Measurements from ENCODE around the gene TMC7. TPM values are rescaled to one million over a fixed set of nuclear protein-coding genes. Genes with fewer than 3 reads are reported as not detected.

The TMC7 gene
- total and polyA plus RNA-seq, 12 donors, result 0.76 to 1.9 (median 1.2) TPM

DNA sequence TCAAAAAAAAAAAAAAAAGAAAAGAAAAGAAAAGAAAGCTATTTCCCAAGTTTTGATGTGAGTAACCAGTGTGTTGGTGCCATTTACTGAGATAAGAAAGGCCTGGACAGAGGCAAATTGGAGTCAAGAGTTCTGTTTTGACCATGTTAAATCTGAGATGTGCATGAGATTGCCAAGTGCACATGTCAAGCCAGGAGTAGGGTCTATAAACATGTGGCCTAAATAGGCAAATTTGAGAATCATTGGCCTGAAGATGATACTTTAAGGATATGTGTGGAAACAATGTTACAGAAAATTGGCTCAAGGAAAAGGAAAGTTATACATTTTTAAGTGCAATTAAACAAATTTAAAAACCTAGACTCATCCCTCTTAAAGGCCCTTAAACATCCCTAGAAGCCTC, 42.3 kb upstream of the TMC7 start:
- Histone ChIP-seq H3K4me3 (no peak overlapping the region), H3K36me3 (no peaks in the 10 kb centered on the region), H3K27ac (no peak overlapping the region), H3K9me3 (no peaks in the 10 kb centered on the region), H3K27me3 (no peaks in the 10 kb centered on the region), H3K4me1 (peaks cover 0 to 8% (median 0%) of the 10 kb centered on the region in 9 donors)
- TF ChIP-seq CTCF (IDR thresholded peaks at IDR 0.05), result no peak
- ATAC-seq (no peak), DNase-seq (no peak)
- intact Hi-C loops (cut with DNase I), result no loop called here

GRCh38 chr16:18942061-18942460, 41.7 kb upstream of the TMC7 start:
- H3K4me3 ChIP-seq, result no peak overlapping the region
- TF ChIP-seq CTCF (IDR thresholded peaks at IDR 0.05), result no peak
- peaks cover 0 to 12% (median 0%) of the 10 kb centered on the region in 9 donors for H3K4me1 ChIP-seq
- H3K27me3 ChIP-seq, result no peaks in the 10 kb centered on the region
- ATAC-seq, result no peak
- no peak for DNase-seq
- H3K9me3 ChIP-seq, result no peaks in the 10 kb centered on the region
- 40 to 44% methylated on average over 1 of the region's 1 CpG for WGBS, 2 donors
- H3K36me3 ChIP-seq, result no peaks in the 10 kb centered on the region
- intact Hi-C loops (cut with DNase I), result no loop called here
- no peak overlapping the region for H3K27ac ChIP-seq

DNA sequence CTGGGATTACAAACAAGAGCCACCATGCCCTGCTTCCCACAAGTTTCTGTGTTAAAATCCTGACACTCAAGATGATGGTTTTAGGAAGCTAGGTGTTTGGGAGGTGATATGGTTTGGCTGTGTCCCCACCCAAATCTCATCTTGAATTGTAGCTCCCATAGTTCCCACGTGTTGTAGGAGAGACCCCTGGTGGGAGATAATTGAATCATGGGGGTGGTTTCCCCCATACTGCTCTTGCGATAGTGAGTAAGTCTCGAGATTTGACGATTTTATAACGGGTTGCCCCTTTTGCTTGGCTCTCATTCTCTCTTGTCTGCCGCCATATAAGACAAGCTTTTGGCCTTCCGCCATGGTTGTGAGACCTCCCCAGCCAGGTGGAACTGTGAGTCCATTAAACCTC, 40.3 kb upstream of the TMC7 start:
- DNase-seq (no peak), ATAC-seq (no peak)
- no peak overlapping the region for H3K27ac ChIP-seq
- H3K27me3 ChIP-seq, result no peaks in the 10 kb centered on the region
- H3K4me3 ChIP-seq, result no peak overlapping the region
- TF ChIP-seq CTCF (IDR thresholded peaks at IDR 0.05), result no peak
- H3K4me1 ChIP-seq, result peaks cover 0 to 12% (median 0%) of the 10 kb centered on the region in 9 donors
- no peaks in the 10 kb centered on the region for H3K9me3 ChIP-seq
- intact Hi-C loops (cut with DNase I), result no loop called here
- 86 to 89% methylated on average over 7 of the region's 7 CpGs for WGBS, 2 donors
- no peaks in the 10 kb centered on the region for H3K36me3 ChIP-seq

DNA sequence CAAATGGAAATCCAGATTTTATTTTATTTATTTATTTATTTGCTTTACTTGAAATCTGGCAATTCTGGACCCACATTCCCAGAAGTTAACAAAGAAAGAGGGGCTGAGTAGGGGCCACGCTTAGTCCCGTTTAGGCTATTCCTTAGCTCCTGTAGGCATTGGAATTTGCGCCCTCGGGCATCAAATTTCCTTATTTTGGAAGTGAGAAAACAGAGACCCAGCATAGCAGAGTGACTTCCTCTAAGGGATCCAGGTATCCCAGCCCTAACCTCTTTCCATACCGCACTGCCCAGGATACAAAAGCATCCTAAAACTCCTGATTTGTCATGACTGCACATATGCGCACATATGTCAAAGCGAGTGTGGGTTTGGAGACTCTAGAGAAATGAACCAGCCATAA, 38.5 kb upstream of the TMC7 start:
- DNase-seq (no peak), ATAC-seq (no peak)
- H3K9me3 ChIP-seq, result no peaks in the 10 kb centered on the region
- no peak overlapping the region for H3K27ac ChIP-seq
- 80 to 81% methylated on average over 7 of the region's 7 CpGs for WGBS, 2 donors
- no peaks in the 10 kb centered on the region for H3K27me3 ChIP-seq
- intact Hi-C loops (cut with DNase I), result no loop called here
- no peaks in the 10 kb centered on the region for H3K36me3 ChIP-seq
- no peak overlapping the region for H3K4me3 ChIP-seq
- TF ChIP-seq CTCF (IDR thresholded peaks at IDR 0.05), result no peak
- H3K4me1 ChIP-seq, result peaks cover 0 to 12% (median 0%) of the 10 kb centered on the region in 9 donors
